NT2/D1 (cell line): Measurements from ENCODE around the gene FHOD3.

ENCODE experiments used
- SUZ12 ChIP-seq: IDR thresholded peaks from 2 replicates; pipeline ENCODE4 v1.6.1; 2011; ENCODE audit not compliant: insufficient read length, insufficient read depth; ENCODE audit errors: extremely low read depth
- YY1 ChIP-seq: IDR thresholded peaks from 2 replicates; pipeline ENCODE4 v1.6.1; 2011; ENCODE audit not compliant: insufficient read length, insufficient read depth

GRCh38 chr18:36737316-36737715 lies 439.8 kb downstream of the FHOD3 start:
- no peak for TF ChIP-seq SUZ12
- TF ChIP-seq YY1: no peak
